Kidney (tissue), 14 donors: Measurements from ENCODE around the gene SVIL. TPM values are rescaled to one million over a fixed set of nuclear protein-coding genes. Genes with fewer than 3 reads are reported as not detected.
"Not testable (repeated sequence)": the region's sequence is repeated elsewhere in the genome, so short reads cannot be mapped to it uniquely, and the experiment has no call there.

Source experiments
- DNase-seq, 5 donors: peaks; one replicate each; pipeline ENCODE4 v3.0.0-alpha.2; 2013 to 2020
- FAIRE-seq: peaks from 2 replicates; lab custom pipeline; 2012; peaks lifted over from hg19 to GRCh38; lab: Jason Lieb, UNC
- H3K27ac ChIP-seq, 2 donors: one replicate each; pipeline ENCODE4 v1.7.0; 2013; ENCODE audit warnings: low read depth in 2 of 2, low read length in 2 of 2, inconsistent platforms in 1 of 2
- H3K27me3 ChIP-seq: one replicate; pipeline ENCODE4 v1.7.1; 2013; ENCODE audit warnings: low read length, inconsistent platforms; ENCODE audit not compliant: control insufficient read depth, insufficient read depth
- H3K36me3 ChIP-seq, 3 donors: one replicate each; pipeline versions ENCODE4 v1.7.0 to v1.7.1; 2013; ENCODE audit warnings: low read length in 3 of 3, control low read depth in 1 of 3, inconsistent platforms in 1 of 3; ENCODE audit not compliant: insufficient read depth in 3 of 3, control insufficient read depth in 2 of 3
- H3K4me1 ChIP-seq, 3 donors: one replicate each; pipeline versions ENCODE4 v1.7.0 to v1.7.1; 2013; ENCODE audit warnings: low read length in 3 of 3, inconsistent platforms in 1 of 3, low read depth in 1 of 3; ENCODE audit not compliant: control insufficient read depth in 2 of 3, insufficient read depth in 2 of 3
- H3K4me3 ChIP-seq, 3 donors: one replicate each; pipeline versions ENCODE4 v1.7.0 to v1.8.1; 2013; ENCODE audit warnings: low read length in 3 of 3, control low read depth in 1 of 3, inconsistent platforms in 1 of 3
- H3K9ac ChIP-seq, 3 donors: one replicate each; pipeline versions ENCODE4 v1.7.0 to v1.7.1; 2013; ENCODE audit warnings: low read length in 3 of 3, control low read depth in 1 of 3, inconsistent platforms in 1 of 3
- H3K9me3 ChIP-seq, 3 donors: one replicate each; pipeline versions ENCODE4 v1.7.0 to v1.7.1; 2013; ENCODE audit warnings: low read length in 3 of 3, control low read depth in 1 of 3, inconsistent platforms in 1 of 3; ENCODE audit not compliant: control insufficient read depth in 2 of 3, insufficient read depth in 1 of 3
- CTCF ChIP-seq: IDR thresholded peaks from 3 replicates; pipeline ENCODE4 v1.5.1; 2012; ENCODE audit warnings: mild to moderate bottlenecking, moderate library complexity, borderline replicate concordance; ENCODE audit not compliant: insufficient read depth; ENCODE audit errors: extremely low read depth
- intact Hi-C: fragments of 100-400 bp; cut with DNase I; formaldehyde crosslinking; loops from one replicate; pipeline ENCODE4 v1.11.1; 2022
- polyA plus RNA-seq: library from polyadenylated mRNA; stranded (reverse); fragments of 350-450 nt; fragmentation: Illumina TruSeq; extraction: RNeasy Lipid Tissue Mini Kit (QIAGEN cat#74804); gene quantifications from one replicate; pipeline ENCODE4 v1.2.3, GENCODE V29; 2014; ENCODE audit warnings: low read depth, low replicate concordance; ENCODE audit not compliant: insufficient read depth
- total RNA-seq: library from RNA; stranded (reverse); fragmentation: NEBNext Ultra II Directional; extraction: Animal tissue kit (Norgen Biotek cat#: 25700); gene quantifications from one replicate; pipeline ENCODE4 v1.2.1, GENCODE V29; 2021
- donor health status: control.
- donor health status: control.
- donor health status: control.
- donor health status: control.
- donor health status: control.
- donor health status: DM: yes; HTN: yes; CAD: no.
- donor health status: Normal renal cell carcinoma (clear cell type).

Gene SVIL
- total and polyA plus RNA-seq, 2 donors from 2014 or later: 7.4 to 94.4 TPM

- H3K27me3 ChIP-seq, H3K4me3 ChIP-seq, DNase-seq, FAIRE-seq, intact Hi-C loops, H3K9me3 ChIP-seq, H3K4me1 ChIP-seq, H3K9ac ChIP-seq, H3K27ac ChIP-seq: not testable (repeated sequence)
- peaks cover 3 to 47% (median 10%) of the 10 kb centered on the region in 3 donors for H3K36me3 ChIP-seq
Observed at GRCh38 chr10:29488471-29488870, 146.3 kb downstream of the SVIL start.

- intact Hi-C loops, H3K27me3 ChIP-seq, H3K9ac ChIP-seq, DNase-seq, H3K4me1 ChIP-seq, H3K4me3 ChIP-seq, FAIRE-seq, H3K9me3 ChIP-seq, H3K27ac ChIP-seq: not testable (repeated sequence)
- H3K36me3 ChIP-seq: peaks cover 0 to 45% (median 8%) of the 10 kb centered on the region in 3 donors
Observed at GRCh38 chr10:29487884-29488266, 146.9 kb downstream of the SVIL start.

GRCh38 chr10:29487032-29487883, 147.5 kb downstream of the SVIL start:
- H3K4me1 ChIP-seq, H3K4me3 ChIP-seq, H3K9me3 ChIP-seq, H3K27ac ChIP-seq, intact Hi-C loops, FAIRE-seq, DNase-seq, H3K9ac ChIP-seq, H3K27me3 ChIP-seq: not testable (repeated sequence)
- peaks cover 0 to 39% (median 6%) of the 10 kb centered on the region in 3 donors for H3K36me3 ChIP-seq

- H3K27ac ChIP-seq: no peak overlapping the region
- no peak for TF ChIP-seq CTCF
- intact Hi-C loops: no loop called here
- H3K9me3 ChIP-seq: no peaks in the 10 kb centered on the region
- peaks cover 0 to 34% (median 6%) of the 10 kb centered on the region in 3 donors for H3K36me3 ChIP-seq
- no peak overlapping the region for H3K4me3 ChIP-seq
- no peaks in the 10 kb centered on the region for H3K27me3 ChIP-seq
- no peak overlapping the region for H3K9ac ChIP-seq
- no peaks in the 10 kb centered on the region for H3K4me1 ChIP-seq
- no peak for DNase-seq
- FAIRE-seq: no peak
Observed at GRCh38 chr10:29486433-29486832, 148.3 kb downstream of the SVIL start.

GRCh38 chr10:29484677-29485076, 150.1 kb downstream of the SVIL start:
- H3K27me3 ChIP-seq, H3K9ac ChIP-seq, H3K9me3 ChIP-seq, intact Hi-C loops, FAIRE-seq, DNase-seq, H3K4me3 ChIP-seq, H3K27ac ChIP-seq: not testable (repeated sequence)
- Histone ChIP-seq H3K36me3 (peaks cover 0 to 22% (median 6%) of the 10 kb centered on the region in 3 donors), H3K4me1 (peaks cover 0 to 13% (median 5%) of the 10 kb centered on the region in 3 donors)
